GM12892 (cell line): ENCODE measurements around the gene NCOA1.

Experiments
- POLR2A ChIP-seq: IDR thresholded peaks from 2 replicates; pipeline ENCODE4 v1.6.1; 2011; ENCODE audit warnings: low read depth, low read length, control low read depth
- POLR2AphosphoS5 ChIP-seq: IDR thresholded peaks from 2 replicates; pipeline ENCODE4 v1.6.1; 2011; ENCODE audit warnings: low read depth, low read length, control low read depth

DNA sequence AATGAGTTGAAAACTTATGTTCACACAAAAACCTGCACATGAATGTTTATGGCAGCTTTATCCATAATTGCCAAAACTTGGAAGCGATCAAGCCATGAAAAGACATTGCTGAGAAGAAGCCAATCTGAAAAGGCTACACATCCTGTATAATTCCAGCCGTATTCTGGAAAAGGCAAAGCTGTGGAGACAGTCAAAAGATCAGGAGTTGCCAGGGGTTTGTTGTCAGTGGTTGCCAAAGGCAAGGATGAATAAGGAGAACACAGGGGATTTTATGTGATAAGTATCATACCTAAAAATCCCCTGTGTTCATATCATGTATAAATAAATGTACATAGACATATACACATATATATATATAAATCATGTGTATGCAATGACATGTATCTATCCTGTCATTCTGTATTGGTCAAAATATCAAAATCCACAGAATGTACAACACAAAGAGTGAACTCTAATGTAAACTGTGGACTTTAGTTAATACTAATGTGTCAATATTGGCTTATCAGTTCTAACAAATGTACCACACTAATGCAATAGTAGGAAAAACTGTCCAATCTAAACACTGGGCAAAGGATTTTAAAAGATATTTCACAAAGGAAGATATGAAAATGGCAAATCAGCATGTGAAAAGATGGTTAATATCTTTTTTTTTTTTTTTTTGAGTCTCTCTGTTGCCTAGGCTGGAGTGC is 226.4 kb downstream of the NCOA1 start:
- TF ChIP-seq POLR2AphosphoS5 (no peak), POLR2A (no peak)
